Liver (tissue), 9 donors: ENCODE results near the gene COL5A1. TPM values are rescaled to one million over a fixed set of nuclear protein-coding genes. Genes with fewer than 3 reads are reported as not detected.

Source experiments
- DNase-seq: peaks from one replicate; pipeline ENCODE4 v3.0.0-alpha.2; 2017; ENCODE audit warnings: low spot score
- H3K27ac ChIP-seq, 2 donors: one replicate each; pipeline ENCODE4 v1.7.0; 2013; ENCODE audit warnings: inconsistent platforms in 2 of 2, low read length in 2 of 2, control low read depth in 1 of 2, low read depth in 1 of 2, mild to moderate bottlenecking in 1 of 2
- H3K27me3 ChIP-seq, 4 donors: one replicate each; pipeline versions ENCODE4 v1.6.1 to v1.7.0; 2013; ENCODE audit warnings: low read length in 3 of 4, inconsistent platforms in 1 of 4, mild to moderate bottlenecking in 1 of 4, moderate library complexity in 1 of 4; ENCODE audit not compliant: control insufficient read depth in 4 of 4, insufficient read depth in 4 of 4
- H3K36me3 ChIP-seq, 4 donors: one replicate each; pipeline versions ENCODE4 v1.6.1 to v1.7.0; 2013; ENCODE audit warnings: low read length in 3 of 4, mild to moderate bottlenecking in 3 of 4, low read depth in 1 of 4, moderate library complexity in 1 of 4; ENCODE audit not compliant: control insufficient read depth in 4 of 4, insufficient read depth in 3 of 4
- H3K4me1 ChIP-seq, 4 donors: one replicate each; pipeline versions ENCODE4 v1.6.1 to v1.7.0; 2013; ENCODE audit warnings: low read length in 3 of 4, mild to moderate bottlenecking in 3 of 4, moderate library complexity in 1 of 4; ENCODE audit not compliant: control insufficient read depth in 4 of 4, insufficient read depth in 4 of 4
- H3K4me3 ChIP-seq, 3 donors: one replicate each; pipeline versions ENCODE4 v1.6.1 to v1.7.0; 2013; ENCODE audit warnings: low read length in 3 of 3, control low read depth in 1 of 3, low read depth in 1 of 3, mild to moderate bottlenecking in 1 of 3
- H3K9ac ChIP-seq, 2 donors: one replicate each; pipeline ENCODE4 v1.7.0; 2013; ENCODE audit warnings: low read length in 2 of 2, mild to moderate bottlenecking in 2 of 2, moderate library complexity in 2 of 2, control low read depth in 1 of 2, low read depth in 1 of 2
- H3K9me3 ChIP-seq, 4 donors: one replicate each; pipeline versions ENCODE4 v1.6.1 to v1.7.0; 2013; ENCODE audit warnings: low read length in 3 of 4; ENCODE audit not compliant: control insufficient read depth in 4 of 4
- EGR1 ChIP-seq, 2 donors: IDR thresholded peaks; 2 replicates each; pipeline ENCODE4 v1.6.1; 2016 to 2018; ENCODE audit warnings: antibody characterized with exemption in 2 of 2, low read depth in 2 of 2
- FOXA1 ChIP-seq: IDR thresholded peaks from 2 replicates; pipeline ENCODE4 v1.6.1; 2016; ENCODE audit warnings: antibody characterized with exemption
- FOXA2 ChIP-seq: IDR thresholded peaks from 2 replicates; pipeline ENCODE4 v1.6.1; 2016; ENCODE audit warnings: antibody characterized with exemption
- GABPA ChIP-seq, 2 donors: IDR thresholded peaks in 1 of 2; conservative IDR thresholded peaks in 1 of 2; 2 replicates each; pipeline ENCODE4 v1.6.1; 2016; ENCODE audit warnings: antibody characterized with exemption in 2 of 2, mild to moderate bottlenecking in 1 of 2, moderate library complexity in 1 of 2
- HNF4A ChIP-seq, 2 donors: conservative IDR thresholded peaks; 2 replicates each; pipeline ENCODE4 v1.6.1; 2016; ENCODE audit warnings: antibody characterized with exemption in 2 of 2, mild to moderate bottlenecking in 2 of 2
- HNF4G ChIP-seq: IDR thresholded peaks from 2 replicates; pipeline ENCODE4 v1.6.1; 2016; ENCODE audit warnings: antibody characterized with exemption
- JUND ChIP-seq, 2 donors: IDR thresholded peaks; 2 replicates each; pipeline ENCODE4 v1.6.1; 2016; ENCODE audit warnings: antibody characterized with exemption in 2 of 2
- NR2F2 ChIP-seq: IDR thresholded peaks from 2 replicates; pipeline ENCODE4 v1.6.1; 2016; ENCODE audit warnings: antibody characterized with exemption
- RAD21 ChIP-seq, 2 donors: IDR thresholded peaks; 2 replicates each; pipeline ENCODE4 v1.6.1; 2016; ENCODE audit warnings: antibody characterized with exemption in 2 of 2, mild to moderate bottlenecking in 2 of 2
- RXRA ChIP-seq, 2 donors: IDR thresholded peaks; 2 replicates each; pipeline ENCODE4 v1.6.1; 2017 to 2018; ENCODE audit warnings: antibody characterized with exemption in 2 of 2, mild to moderate bottlenecking in 1 of 2
- SP1 ChIP-seq: IDR thresholded peaks from 2 replicates; pipeline ENCODE4 v1.6.1; 2018; ENCODE audit warnings: antibody characterized with exemption, mild to moderate bottlenecking
- TAF1 ChIP-seq: conservative IDR thresholded peaks from 2 replicates; pipeline ENCODE4 v1.6.1; 2016; ENCODE audit warnings: antibody characterized with exemption, mild to moderate bottlenecking
- YY1 ChIP-seq: IDR thresholded peaks from 2 replicates; pipeline ENCODE4 v1.6.1; 2016; ENCODE audit warnings: antibody characterized with exemption, mild to moderate bottlenecking
- WGBS: extraction: QIAGEN DNeasy Blood & Tissue Kit; methylation state at CpG from one replicate; pipeline ENCODE4 v1.1.7; 2013; 5-methylcytosine and 5-hydroxymethylcytosine counted together
- polyA plus RNA-seq, 2 donors: library from polyadenylated mRNA; stranded (reverse) in 1 of 2; unstranded in 1 of 2; fragments of 200-250 nt in 1 of 2; fragments of >200 nt in 1 of 2; fragmentation: Nextera tagmentation in 1 of 2; extraction: Ambion mirVana in 1 of 2; gene quantifications; one replicate each; pipeline versions ENCODE4 v1.2.1 to v1.2.3, GENCODE V29; 2013 to 2015
- total RNA-seq, 2 donors: library from RNA; depleted of rRNA; stranded (reverse); fragments of >200 nt; gene quantifications; one replicate each; pipeline ENCODE4 v1.2.3, GENCODE V29; 2014
- TF ChIP-seq, protein P1 (sequence below): IDR thresholded peaks from 2 replicates; pipeline ENCODE4 v1.6.1; 2016; ENCODE audit warnings: antibody characterized with exemption
- TF ChIP-seq, protein P2 (sequence below): fragments of 150-350 bp; IDR thresholded peaks from 2 replicates; pipeline ENCODE4 v1.5.1; 2017; ENCODE audit warnings: improper control_type of control experiment, low read depth, low read length; ENCODE audit not compliant: missing input control
- TF ChIP-seq, protein P3 (sequence below): IDR thresholded peaks from 2 replicates; pipeline ENCODE4 v1.6.1; 2016; ENCODE audit warnings: antibody characterized with exemption, mild to moderate bottlenecking
- TF ChIP-seq, protein P4 (sequence below): IDR thresholded peaks from 2 replicates; pipeline ENCODE4 v1.6.1; 2016; ENCODE audit warnings: antibody characterized with exemption
- donor health status: healthy.
- donor health status: healthy.
- donor health status: healthy.
- donor health status: healthy.
- donor health status: healthy.

COL5A1 gene
- total and polyA plus RNA-seq, 4 donors: 0.67 to 15.6 (median 11.2) TPM

DNA sequence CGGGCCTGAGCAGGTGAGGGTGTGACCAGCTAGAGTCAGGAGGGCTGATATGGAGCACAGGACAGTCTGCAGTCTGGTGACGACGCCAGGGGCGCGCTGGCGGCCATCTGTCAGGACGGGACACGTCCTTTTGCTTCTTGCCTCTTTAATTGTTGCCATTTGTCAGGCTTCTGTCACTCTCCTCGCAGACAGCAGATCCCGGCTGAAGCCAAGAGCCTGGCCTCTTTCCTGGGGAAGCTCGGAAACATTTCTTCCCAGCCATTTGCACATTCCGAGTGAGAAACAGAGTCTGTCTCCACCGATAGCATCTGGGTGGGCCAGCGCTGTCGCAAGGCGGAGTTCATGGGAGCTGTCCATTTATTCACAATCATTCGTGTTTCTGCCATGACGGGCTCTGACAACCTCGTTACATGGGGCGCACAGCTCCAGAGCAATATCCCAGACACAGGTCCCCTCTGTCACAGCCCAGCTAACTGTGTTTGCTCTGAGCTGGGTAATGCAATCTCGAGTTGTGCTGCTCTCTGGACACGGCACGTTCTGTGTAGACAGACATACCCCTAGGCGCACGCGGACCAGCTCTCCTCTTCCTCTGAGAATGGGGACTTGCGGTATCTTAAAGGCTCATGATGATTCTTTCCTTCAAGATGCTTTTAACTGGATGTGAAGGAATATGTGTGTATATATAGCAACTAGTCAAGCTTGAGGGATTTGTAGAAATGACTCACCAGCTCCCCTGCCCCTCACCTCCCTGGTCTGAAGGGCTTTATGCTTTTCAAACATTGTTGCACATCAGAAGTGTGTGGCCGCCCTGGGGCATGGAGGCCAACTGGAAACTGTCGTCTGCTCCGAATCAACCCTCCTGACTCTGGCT lies 133.7 kb downstream of the COL5A1 start:
- Histone ChIP-seq H3K27me3 (peaks cover 0 to 2% (median 0%) of the 10 kb centered on the region in 4 donors), H3K27ac (no peak overlapping the region), H3K9me3 (no peaks in the 10 kb centered on the region), H3K9ac (no peak overlapping the region), H3K4me3 (no peak overlapping the region), H3K4me1 (no peaks in the 10 kb centered on the region), H3K36me3 (no peaks in the 10 kb centered on the region)
- no peak for DNase-seq
- TF ChIP-seq, protein P1, sequence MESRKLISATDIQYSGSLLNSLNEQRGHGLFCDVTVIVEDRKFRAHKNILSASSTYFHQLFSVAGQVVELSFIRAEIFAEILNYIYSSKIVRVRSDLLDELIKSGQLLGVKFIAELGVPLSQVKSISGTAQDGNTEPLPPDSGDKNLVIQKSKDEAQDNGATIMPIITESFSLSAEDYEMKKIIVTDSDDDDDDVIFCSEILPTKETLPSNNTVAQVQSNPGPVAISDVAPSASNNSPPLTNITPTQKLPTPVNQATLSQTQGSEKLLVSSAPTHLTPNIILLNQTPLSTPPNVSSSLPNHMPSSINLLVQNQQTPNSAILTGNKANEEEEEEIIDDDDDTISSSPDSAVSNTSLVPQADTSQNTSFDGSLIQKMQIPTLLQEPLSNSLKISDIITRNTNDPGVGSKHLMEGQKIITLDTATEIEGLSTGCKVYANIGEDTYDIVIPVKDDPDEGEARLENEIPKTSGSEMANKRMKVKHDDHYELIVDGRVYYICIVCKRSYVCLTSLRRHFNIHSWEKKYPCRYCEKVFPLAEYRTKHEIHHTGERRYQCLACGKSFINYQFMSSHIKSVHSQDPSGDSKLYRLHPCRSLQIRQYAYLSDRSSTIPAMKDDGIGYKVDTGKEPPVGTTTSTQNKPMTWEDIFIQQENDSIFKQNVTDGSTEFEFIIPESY: no peak
- TF ChIP-seq YY1 (no peak), FOXA1 (no peak), EGR1 (IDR thresholded peaks at IDR 0.05; ENCODE audit: low read depth in 2 of 2) (no peak), SP1 (no peak)
- TF ChIP-seq, protein P2, sequence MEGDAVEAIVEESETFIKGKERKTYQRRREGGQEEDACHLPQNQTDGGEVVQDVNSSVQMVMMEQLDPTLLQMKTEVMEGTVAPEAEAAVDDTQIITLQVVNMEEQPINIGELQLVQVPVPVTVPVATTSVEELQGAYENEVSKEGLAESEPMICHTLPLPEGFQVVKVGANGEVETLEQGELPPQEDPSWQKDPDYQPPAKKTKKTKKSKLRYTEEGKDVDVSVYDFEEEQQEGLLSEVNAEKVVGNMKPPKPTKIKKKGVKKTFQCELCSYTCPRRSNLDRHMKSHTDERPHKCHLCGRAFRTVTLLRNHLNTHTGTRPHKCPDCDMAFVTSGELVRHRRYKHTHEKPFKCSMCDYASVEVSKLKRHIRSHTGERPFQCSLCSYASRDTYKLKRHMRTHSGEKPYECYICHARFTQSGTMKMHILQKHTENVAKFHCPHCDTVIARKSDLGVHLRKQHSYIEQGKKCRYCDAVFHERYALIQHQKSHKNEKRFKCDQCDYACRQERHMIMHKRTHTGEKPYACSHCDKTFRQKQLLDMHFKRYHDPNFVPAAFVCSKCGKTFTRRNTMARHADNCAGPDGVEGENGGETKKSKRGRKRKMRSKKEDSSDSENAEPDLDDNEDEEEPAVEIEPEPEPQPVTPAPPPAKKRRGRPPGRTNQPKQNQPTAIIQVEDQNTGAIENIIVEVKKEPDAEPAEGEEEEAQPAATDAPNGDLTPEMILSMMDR: no peak
- WGBS: 79% methylated on average over 30 of the region's 30 CpGs

DNA sequence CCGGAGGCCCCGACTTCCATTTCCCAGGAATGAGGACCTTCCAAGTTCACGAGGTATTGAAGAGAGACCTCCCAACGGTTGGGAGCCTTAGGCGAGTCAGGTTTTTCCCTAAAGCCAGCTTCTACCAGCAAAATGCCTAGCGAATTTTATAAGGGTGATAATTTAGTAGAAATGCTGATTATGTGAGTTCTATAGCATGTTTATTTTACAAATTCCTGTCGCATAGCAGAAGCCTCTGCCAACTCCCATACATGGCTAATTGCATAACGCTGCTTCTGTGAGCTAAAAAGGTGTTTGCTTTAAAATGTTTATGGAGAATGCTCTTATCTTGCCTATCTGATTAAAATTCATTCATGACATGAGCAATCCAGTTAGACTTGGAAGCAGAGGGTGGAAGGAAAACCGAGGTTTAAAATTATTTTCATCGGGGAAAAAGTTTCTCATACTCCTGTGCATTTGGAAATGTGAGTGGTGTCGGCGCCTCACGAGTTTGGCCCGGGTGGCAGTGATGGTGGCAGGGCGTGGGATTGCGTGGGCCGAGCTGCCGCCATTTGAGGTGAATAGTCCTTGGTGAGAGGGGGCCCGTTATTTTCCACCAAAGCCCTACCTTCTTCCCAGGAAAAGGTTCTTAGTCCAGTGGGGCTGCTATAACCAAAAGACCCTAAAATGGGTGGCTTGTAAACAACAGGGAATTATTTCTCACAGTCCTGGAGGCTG lies 134.6 kb downstream of the COL5A1 start:
- 77% methylated on average over 19 of the region's 19 CpGs for WGBS
- H3K9ac ChIP-seq: no peak overlapping the region
- H3K27me3 ChIP-seq: peaks cover 0 to 2% (median 0%) of the 10 kb centered on the region in 4 donors
- H3K27ac ChIP-seq: no peak overlapping the region
- no peak overlapping the region for H3K4me3 ChIP-seq
- no peaks in the 10 kb centered on the region for H3K9me3 ChIP-seq
- no peaks in the 10 kb centered on the region for H3K4me1 ChIP-seq
- H3K36me3 ChIP-seq: no peaks in the 10 kb centered on the region
- DNase-seq: no peak
- TF ChIP-seq, protein P3, sequence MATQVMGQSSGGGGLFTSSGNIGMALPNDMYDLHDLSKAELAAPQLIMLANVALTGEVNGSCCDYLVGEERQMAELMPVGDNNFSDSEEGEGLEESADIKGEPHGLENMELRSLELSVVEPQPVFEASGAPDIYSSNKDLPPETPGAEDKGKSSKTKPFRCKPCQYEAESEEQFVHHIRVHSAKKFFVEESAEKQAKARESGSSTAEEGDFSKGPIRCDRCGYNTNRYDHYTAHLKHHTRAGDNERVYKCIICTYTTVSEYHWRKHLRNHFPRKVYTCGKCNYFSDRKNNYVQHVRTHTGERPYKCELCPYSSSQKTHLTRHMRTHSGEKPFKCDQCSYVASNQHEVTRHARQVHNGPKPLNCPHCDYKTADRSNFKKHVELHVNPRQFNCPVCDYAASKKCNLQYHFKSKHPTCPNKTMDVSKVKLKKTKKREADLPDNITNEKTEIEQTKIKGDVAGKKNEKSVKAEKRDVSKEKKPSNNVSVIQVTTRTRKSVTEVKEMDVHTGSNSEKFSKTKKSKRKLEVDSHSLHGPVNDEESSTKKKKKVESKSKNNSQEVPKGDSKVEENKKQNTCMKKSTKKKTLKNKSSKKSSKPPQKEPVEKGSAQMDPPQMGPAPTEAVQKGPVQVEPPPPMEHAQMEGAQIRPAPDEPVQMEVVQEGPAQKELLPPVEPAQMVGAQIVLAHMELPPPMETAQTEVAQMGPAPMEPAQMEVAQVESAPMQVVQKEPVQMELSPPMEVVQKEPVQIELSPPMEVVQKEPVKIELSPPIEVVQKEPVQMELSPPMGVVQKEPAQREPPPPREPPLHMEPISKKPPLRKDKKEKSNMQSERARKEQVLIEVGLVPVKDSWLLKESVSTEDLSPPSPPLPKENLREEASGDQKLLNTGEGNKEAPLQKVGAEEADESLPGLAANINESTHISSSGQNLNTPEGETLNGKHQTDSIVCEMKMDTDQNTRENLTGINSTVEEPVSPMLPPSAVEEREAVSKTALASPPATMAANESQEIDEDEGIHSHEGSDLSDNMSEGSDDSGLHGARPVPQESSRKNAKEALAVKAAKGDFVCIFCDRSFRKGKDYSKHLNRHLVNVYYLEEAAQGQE: no peak
- TF ChIP-seq, protein P1: no peak
- TF ChIP-seq SP1 (no peak), RXRA (IDR thresholded peaks at IDR 0.05) (no peak), TAF1 (no peak), FOXA1 (no peak), YY1 (no peak), GABPA (IDR thresholded peaks at IDR 0.05 in 1 of 2, conservative IDR thresholded peaks at IDR 0.05 in 1 of 2) (no peak), HNF4G (no peak), HNF4A (conservative IDR thresholded peaks at IDR 0.05) (no peak), RAD21 (IDR thresholded peaks at IDR 0.05) (no peak), EGR1 (IDR thresholded peaks at IDR 0.05; ENCODE audit: low read depth in 2 of 2) (no peak), NR2F2 (no peak), JUND (IDR thresholded peaks at IDR 0.05) (no peak), FOXA2 (no peak)
- TF ChIP-seq, protein P2: no peak
- TF ChIP-seq, protein P4, sequence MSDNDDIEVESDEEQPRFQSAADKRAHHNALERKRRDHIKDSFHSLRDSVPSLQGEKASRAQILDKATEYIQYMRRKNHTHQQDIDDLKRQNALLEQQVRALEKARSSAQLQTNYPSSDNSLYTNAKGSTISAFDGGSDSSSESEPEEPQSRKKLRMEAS: no peak
